GM12864 (cell line): ENCODE measurements around the gene WNT8A.
A peak's percentile ranks its signal among the peaks of the same experiment; 100 is the strongest.
"Not testable (repeated sequence)": the region's sequence is repeated elsewhere in the genome, so short reads cannot be mapped to it uniquely, and the experiment has no call there.

Source experiments
- DNase-seq: peaks from one replicate; pipeline ENCODE4 v3.0.0-alpha.2; 2011; ENCODE audit warnings: low read depth
- H3K4me3 ChIP-seq: 2 replicates; pipeline ENCODE4 v1.5.1; 2011; ENCODE audit warnings: mild to moderate bottlenecking, low read depth, low read length, control low read depth
- CTCF ChIP-seq: IDR thresholded peaks from 2 replicates; pipeline ENCODE4 v1.5.1; 2011; ENCODE audit warnings: low read depth, mild to moderate bottlenecking, moderate library complexity, low read length, control low read depth, inconsistent platforms; ENCODE audit errors: missing control alignments

WNT8A gene

DNA sequence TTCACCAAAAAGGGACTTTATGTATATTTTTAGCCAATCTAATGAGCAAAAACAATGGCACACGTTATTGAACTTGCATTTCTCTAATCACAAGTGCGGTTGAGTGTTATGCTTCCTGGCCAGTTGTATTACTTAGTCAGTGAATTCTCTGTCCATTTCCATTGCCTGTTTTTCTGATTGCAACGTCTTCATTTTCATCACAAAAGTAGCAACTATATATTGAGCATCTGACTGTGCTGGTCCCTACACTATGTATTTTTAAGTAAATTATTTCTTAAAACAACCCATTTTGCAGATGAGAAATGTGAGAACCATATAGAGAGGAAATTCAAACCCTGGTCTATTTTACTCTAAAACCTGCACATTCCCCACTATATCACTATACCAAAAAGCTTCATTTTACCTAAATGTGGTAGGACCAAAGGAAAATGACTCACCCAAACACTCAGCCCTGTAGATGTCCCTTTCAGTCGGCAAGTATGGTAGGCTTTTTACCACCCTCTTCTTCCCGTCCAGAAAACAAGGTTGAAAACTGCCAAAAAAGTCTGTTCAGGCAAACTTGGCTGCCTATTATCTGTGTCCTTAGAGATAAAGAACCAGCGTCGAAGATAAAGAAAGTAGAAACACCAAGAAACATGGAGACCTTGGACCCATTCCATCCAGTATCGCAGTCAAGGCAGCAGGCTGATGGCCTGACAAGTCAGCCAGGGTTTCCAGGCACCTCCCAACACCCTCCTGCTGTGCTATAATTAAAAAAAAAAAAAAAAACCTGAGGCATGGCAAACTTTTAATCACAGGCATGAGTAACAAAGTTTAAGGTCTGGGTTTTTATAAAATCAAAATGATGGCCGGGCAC, 32.2 kb upstream of the WNT8A start:
- no peak overlapping the region for H3K4me3 ChIP-seq
- no peak for TF ChIP-seq CTCF
- no peak for DNase-seq

DNA sequence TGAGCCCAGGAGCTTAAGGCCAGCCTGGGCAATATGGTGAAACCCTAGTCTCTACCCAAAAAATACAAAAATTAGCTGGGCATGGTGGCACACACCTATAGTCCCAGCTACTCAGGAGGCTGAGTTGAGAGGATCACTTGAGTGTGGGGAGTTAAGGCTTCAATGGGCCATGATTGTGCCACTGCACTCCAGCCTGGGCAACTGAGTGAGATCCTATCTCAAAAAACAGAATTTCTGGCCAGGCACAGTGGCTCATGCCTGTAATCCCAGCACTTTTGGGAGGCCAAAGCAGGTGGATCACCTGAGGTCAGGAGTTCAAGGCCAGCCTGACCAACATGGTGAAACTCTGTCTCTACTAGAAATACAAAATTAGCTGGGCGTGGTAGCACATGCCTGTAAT, 31.1 kb upstream of the WNT8A start:
- not testable (repeated sequence) for H3K4me3 ChIP-seq, DNase-seq

- DNase-seq: no peak
- TF ChIP-seq CTCF: no peak
- no peak overlapping the region for H3K4me3 ChIP-seq
These were observed 30.3 kb upstream of the WNT8A start for GRCh38 chr5:138053554-138053953.

DNA sequence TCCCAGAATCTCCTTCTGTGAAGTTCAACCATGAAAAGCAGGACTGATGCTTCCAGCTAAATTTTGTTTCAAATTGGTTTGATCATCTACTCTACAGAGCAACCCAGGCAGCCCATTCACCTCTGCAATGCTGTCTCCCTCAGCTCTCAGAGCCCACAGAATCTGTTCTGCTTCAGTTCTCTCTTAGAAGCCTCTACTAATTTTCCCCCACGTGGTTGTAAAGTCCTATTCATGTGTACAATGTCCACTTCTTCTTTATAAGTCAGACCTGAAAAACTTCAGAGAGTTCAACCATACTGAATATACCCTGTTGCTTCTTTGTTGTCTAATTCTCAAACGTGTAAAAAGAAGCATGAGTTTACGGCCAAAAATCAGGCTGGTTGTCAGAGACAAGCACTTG, 29.6 kb upstream of the WNT8A start:
- TF ChIP-seq CTCF: no peak
- no peak for DNase-seq

DNA sequence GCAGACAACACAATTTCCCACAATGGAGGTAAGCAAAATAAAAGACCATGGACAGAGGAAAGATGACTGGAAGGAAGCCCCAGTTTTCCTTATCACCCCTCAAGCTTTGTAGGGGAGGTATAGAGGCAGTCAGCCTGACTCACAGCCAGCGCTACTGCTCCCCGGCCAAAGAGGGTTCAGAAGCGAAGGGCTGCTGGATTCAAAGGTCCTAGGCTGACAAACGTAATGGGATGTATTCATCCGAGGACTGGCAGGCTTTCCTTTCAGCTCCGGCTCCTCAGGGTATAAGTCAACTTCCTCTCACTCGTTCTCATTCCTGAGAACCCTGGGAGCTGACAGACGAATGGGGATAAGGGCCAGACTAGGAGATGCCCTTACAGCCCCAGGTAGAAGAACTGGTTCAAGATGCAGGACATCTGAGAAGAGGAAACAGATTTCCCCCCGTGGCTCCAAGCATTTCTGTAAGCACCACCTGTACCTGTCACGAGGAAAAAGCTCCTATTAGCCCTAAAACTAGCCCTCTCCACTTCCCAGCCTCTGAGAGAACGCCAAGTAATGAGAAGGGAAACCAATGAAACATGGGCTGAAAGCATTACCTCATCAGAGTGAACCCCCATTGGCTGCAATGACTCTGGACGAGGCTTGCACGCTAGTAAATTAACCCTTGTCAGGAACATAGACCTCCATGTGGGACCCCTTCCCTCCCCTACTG, 28.8 kb upstream of the WNT8A start:
- no peak for TF ChIP-seq CTCF

More for the DNA sequence above, 29.6 kb upstream of the WNT8A start:
- H3K4me3 ChIP-seq: no peak overlapping the region

DNA sequence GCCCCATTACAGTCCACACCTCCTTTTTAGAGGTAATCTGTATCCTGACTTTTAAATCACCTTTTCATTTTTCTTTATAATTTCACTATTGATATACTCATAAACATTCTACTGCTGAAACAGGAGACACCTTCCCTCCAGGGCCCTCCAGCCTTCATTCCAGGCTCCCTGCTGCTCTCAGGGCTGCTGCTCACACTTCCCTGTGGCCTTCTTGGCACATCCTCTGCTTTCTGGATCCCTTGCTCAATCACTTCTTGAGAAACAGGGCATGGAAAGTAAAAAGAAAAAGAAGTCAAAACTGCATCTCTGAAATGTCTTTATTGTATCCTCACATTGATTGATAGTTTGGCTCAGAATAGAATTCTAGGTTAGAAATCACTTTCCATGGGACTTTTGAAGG, 19.3 kb upstream of the WNT8A start:
- no peak for DNase-seq
- no peak for TF ChIP-seq CTCF
- H3K4me3 ChIP-seq: no peak overlapping the region

More for the DNA sequence above, 28.8 kb upstream of the WNT8A start:
- H3K4me3 ChIP-seq: no peak overlapping the region
- no peak for DNase-seq

- no peak overlapping the region for H3K4me3 ChIP-seq
- peak; percentile 67 for TF ChIP-seq CTCF
- DNase-seq: no peak
These were observed 18.7 kb upstream of the WNT8A start for GRCh38 chr5:138065102-138065501.
